Chondrocyte (in vitro differentiated cells): Measurements from ENCODE around the gene GPR156. TPM values are rescaled to one million over a fixed set of nuclear protein-coding genes. Genes with fewer than 3 reads are reported as not detected.

ENCODE experiments used
- DNase-seq: peaks from one replicate; pipeline ENCODE4 v3.0.0; 2021; ENCODE audit warnings: mixed read lengths, low spot score
- H3K27ac Mint-ChIP-seq: one replicate; pipeline ENCODE4 v1.8.0; 2021; ENCODE audit warnings: mild to moderate bottlenecking, moderate library complexity, mixed read lengths; ENCODE audit not compliant: unreplicated experiment
- H3K27me3 Mint-ChIP-seq: 2 replicates; pipeline ENCODE4 v1.8.0; 2021; ENCODE audit warnings: low read depth, mixed read lengths
- H3K36me3 Mint-ChIP-seq: 2 replicates; pipeline ENCODE4 v1.8.0; 2021; ENCODE audit warnings: low read depth, mixed read lengths
- H3K4me1 Mint-ChIP-seq: 2 replicates; pipeline ENCODE4 v1.8.0; 2021; ENCODE audit warnings: low read depth, mild to moderate bottlenecking, mixed read lengths
- H3K4me3 Mint-ChIP-seq: one replicate; pipeline ENCODE4 v1.8.0; 2021; ENCODE audit warnings: mild to moderate bottlenecking, moderate library complexity, mixed read lengths; ENCODE audit not compliant: unreplicated experiment
- H3K9me3 Mint-ChIP-seq: 2 replicates; pipeline ENCODE4 v1.8.0; 2021; ENCODE audit warnings: low read depth, mixed read lengths
- total RNA-seq: library from RNA; stranded (reverse); gene quantifications from 3 replicates; pipeline ENCODE4 v1.2.1, GENCODE V29; 2021
- TF ChIP-seq, protein P1 (sequence below): fragments of 200-600 bp; sonication (generic); IDR thresholded peaks from 2 replicates; pipeline ENCODE4 v1.5.0; 2021; ENCODE audit warnings: antibody characterized with exemption, mild to moderate bottlenecking, moderate library complexity

GPR156 gene
- total RNA-seq, 1 donor from 2014 or later = 1.7 TPM

DNA sequence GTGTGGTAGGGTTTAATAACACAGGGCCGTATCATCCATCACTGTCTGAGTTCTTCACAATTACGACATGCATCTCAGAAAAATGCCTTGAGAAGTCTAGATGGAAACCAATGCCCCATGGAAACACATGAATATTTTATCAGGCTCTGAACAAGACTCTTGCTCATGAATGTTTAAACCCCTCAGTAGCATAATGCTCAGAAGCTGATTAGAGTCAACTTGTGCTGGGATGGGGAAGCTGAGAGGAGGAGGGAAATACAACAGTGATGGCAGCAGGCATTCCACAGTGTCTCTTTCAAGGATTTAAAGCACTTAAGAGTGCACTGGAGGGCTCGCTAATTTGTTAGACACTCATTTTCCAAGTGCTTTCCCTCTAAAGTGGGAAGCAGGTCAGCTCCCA, 3.8 kb downstream of the GPR156 start:
- H3K4me3 Mint-ChIP-seq = no peak overlapping the region
- no peak for DNase-seq
- TF ChIP-seq, protein P1, sequence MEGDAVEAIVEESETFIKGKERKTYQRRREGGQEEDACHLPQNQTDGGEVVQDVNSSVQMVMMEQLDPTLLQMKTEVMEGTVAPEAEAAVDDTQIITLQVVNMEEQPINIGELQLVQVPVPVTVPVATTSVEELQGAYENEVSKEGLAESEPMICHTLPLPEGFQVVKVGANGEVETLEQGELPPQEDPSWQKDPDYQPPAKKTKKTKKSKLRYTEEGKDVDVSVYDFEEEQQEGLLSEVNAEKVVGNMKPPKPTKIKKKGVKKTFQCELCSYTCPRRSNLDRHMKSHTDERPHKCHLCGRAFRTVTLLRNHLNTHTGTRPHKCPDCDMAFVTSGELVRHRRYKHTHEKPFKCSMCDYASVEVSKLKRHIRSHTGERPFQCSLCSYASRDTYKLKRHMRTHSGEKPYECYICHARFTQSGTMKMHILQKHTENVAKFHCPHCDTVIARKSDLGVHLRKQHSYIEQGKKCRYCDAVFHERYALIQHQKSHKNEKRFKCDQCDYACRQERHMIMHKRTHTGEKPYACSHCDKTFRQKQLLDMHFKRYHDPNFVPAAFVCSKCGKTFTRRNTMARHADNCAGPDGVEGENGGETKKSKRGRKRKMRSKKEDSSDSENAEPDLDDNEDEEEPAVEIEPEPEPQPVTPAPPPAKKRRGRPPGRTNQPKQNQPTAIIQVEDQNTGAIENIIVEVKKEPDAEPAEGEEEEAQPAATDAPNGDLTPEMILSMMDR = no peak
- H3K9me3 Mint-ChIP-seq = peaks cover 3% of the 10 kb centered on the region
- peaks cover 5% of the 10 kb centered on the region for H3K4me1 Mint-ChIP-seq
- no peak overlapping the region for H3K27ac Mint-ChIP-seq
- H3K27me3 Mint-ChIP-seq = peaks cover 4% of the 10 kb centered on the region
- H3K36me3 Mint-ChIP-seq = peaks cover 3% of the 10 kb centered on the region

DNA sequence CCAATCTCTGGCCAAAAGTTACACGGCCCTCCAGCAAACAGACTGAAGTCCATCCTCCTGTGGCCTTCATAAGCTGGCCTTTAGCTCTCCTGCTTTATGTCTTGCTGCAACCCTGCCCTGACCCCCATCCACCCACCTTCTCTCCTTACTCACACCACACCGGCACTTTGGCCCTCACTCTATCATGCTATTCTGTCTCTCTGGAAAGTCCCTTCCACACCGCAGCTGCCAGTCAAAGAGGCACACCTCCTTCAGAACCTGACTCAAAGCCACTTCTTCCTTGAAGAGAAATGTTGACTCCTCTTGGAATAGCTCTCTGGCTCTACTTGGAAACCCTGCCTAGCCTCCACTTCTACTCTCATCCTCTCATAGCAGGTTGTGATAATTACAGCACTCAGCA, 4.5 kb downstream of the GPR156 start:
- peaks cover 3% of the 10 kb centered on the region for H3K9me3 Mint-ChIP-seq

DNA sequence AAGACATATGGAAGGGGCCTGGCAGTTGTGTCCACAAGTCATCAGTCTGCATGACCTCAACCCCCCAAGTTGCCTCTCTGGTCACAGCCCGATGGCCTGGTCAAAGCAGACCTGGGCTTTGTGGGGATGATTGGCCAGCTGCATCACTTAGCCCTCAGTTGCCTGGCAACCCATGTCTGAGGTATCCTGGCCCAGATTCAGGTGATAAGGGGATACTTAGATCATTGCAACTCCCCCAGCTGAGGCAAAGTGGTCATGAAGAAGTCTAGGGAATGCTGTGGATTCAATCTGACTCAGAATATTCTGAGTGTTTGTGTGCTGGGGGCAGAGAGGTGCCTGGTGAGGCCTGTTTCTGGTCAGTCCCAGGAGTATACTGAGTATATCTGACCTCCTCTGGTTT, 5.0 kb downstream of the GPR156 start:
- peaks cover 5% of the 10 kb centered on the region for H3K4me1 Mint-ChIP-seq
- peaks cover 3% of the 10 kb centered on the region for H3K36me3 Mint-ChIP-seq
- TF ChIP-seq, protein P1 = no peak
- DNase-seq = no peak
- peaks cover 5% of the 10 kb centered on the region for H3K27me3 Mint-ChIP-seq
- H3K27ac Mint-ChIP-seq = no peak overlapping the region
- H3K9me3 Mint-ChIP-seq = peaks cover 3% of the 10 kb centered on the region
- H3K4me3 Mint-ChIP-seq = no peak overlapping the region

More for the DNA sequence above, 4.5 kb downstream of the GPR156 start:
- peaks cover 5% of the 10 kb centered on the region for H3K4me1 Mint-ChIP-seq
- DNase-seq = no peak
- no peak overlapping the region for H3K4me3 Mint-ChIP-seq
- TF ChIP-seq, protein P1 = no peak
- H3K36me3 Mint-ChIP-seq = peaks cover 3% of the 10 kb centered on the region
- peaks cover 5% of the 10 kb centered on the region for H3K27me3 Mint-ChIP-seq
- no peak overlapping the region for H3K27ac Mint-ChIP-seq

DNA sequence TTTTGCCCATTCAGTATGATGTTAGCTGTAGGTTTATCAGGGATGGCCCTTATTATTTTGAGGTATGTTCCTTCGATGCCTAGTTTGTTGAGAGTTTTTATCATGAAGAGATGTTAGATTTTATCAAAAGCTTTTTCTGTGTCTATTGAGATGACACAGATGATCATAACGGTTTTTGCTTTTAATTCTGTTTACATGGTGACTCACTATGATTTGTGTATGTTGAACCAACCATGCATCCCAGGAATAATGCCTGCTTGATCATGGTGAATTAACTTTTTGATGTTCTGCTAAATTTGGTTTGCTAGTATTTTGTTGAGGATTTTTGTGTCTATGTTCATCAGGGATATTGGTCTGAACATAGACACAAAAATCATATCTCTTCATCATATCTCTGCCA, 8.3 kb downstream of the GPR156 start:
- H3K36me3 Mint-ChIP-seq = peaks cover 3% of the 10 kb centered on the region
- peaks cover 3% of the 10 kb centered on the region for H3K9me3 Mint-ChIP-seq
- no peak overlapping the region for H3K4me3 Mint-ChIP-seq
- no peak for DNase-seq
- no peaks in the 10 kb centered on the region for H3K4me1 Mint-ChIP-seq
- TF ChIP-seq, protein P1 = no peak
- no peak overlapping the region for H3K27ac Mint-ChIP-seq
- peaks cover 9% of the 10 kb centered on the region for H3K27me3 Mint-ChIP-seq

DNA sequence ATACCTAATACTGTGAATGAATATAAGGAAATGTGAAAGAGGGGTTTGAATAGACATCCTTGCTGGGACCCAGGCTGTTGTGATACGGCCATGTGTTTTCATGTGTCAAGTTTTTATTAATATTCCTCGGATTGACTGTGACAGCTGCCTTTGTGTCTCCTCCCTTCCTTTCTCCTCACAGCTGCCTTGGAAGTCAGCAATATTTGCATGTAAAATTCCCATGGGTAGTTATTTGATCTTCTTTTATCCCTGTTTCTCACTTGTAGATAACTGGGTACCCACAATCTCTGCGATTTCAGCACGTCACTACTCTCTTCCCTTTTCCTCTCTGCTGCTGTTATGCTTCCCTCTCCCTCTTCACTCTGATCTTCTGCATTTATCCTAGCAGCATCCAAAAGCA, 9.4 kb downstream of the GPR156 start:
- Mint-ChIP-seq H3K27ac (no peak overlapping the region), H3K4me1 (no peaks in the 10 kb centered on the region), H3K4me3 (no peak overlapping the region), H3K27me3 (peaks cover 9% of the 10 kb centered on the region), H3K36me3 (peaks cover 3% of the 10 kb centered on the region), H3K9me3 (peaks cover 3% of the 10 kb centered on the region)
- no peak for DNase-seq
- TF ChIP-seq, protein P1 = no peak
